GM08714 (cell line): ENCODE data around the gene DHRS7B.
A peak's percentile ranks its signal among the peaks of the same experiment; 100 is the strongest.
"Not testable (repeated sequence)": the region's sequence is repeated elsewhere in the genome, so short reads cannot be mapped to it uniquely, and the experiment has no call there.

Source experiments
- H3K4me3 ChIP-seq: fragments of 200-500 bp; sonication (Bioruptor generic); 2 replicates; pipeline ENCODE4 v1.5.1; 2014; ENCODE audit warnings: mild to moderate bottlenecking, low read length, inconsistent platforms
- ZNF274 ChIP-seq: IDR thresholded peaks from 2 replicates; pipeline ENCODE4 v1.6.1; 2012; ENCODE audit warnings: mild to moderate bottlenecking, low read depth, low read length

Gene DHRS7B

DNA sequence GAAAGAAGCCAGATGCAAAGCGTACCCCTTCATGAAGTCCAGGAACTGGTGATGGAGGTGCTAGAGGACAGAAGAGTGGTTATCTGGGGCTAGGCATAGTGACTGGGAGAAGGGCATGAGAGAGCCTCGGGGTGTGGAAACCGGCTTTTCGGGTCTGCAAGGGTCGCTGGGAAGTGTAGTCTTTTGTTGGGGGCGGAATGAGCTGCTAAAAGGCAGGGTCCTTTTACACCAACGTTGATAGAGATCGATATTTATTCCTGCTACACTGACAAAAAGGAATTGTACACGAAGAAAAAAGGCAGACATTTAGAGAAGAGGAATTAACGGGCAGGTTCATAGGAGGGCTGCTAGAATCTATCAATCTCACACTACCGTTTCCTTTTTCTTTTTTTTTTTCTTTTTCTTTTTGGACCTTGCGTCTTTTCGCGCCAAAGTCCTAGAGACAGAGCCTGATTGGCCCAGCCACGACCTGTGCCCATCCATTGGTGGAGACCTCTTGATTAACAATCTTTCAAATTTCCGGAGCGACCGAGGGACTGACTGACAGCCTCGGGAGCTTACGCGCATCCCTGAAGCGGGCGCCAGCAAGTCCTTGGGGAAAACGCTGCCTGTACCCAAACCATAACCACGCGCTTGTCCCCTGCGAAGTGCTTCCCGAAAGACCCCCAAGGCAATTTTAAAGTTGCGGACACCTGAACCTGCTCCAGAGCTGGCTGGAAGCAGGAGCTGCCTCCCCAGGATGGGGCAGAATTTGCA is 27.7 kb upstream of the DHRS7B start:
- TF ChIP-seq ZNF274: no peak
- peak overlapping the region; percentile 76 for H3K4me3 ChIP-seq

DNA sequence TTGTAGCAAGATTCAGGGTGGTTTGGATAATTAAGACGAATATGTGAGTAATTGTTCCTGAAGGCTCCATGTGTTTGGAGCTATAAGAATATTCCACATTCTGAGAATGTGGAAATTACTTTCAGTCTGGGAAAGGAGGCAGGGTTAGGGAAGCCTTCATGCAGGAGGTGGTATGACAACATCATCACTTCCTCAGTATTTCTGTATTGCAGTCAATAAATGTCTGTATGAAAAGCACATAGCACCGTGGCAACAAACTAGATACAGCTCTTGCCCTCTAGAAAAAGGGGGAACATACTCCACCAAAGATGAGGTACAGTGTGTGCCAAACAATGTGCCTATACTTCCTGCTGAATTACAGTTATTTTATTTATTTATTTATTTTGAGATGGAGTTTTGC is 26.1 kb upstream of the DHRS7B start:
- no peak overlapping the region for H3K4me3 ChIP-seq
- TF ChIP-seq ZNF274: no peak

DNA sequence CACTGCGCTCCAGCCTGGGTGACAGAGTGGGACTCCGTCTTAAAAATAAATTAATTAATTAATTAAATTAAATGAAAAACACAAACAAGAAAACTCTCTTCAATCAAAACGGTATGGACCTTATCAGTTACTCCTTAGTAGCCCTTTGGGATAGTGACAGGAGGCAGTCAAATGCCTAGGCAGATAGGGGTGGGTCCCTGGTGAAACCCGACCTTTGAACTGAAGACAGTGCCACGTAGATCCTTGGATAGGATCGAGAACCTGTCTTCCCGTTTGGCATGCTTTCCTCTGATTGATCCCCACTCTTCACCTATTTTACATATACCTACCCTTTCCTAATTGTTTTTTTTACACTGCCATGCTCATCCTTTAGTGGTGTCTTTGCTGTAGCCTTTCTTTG is 22.2 kb upstream of the DHRS7B start:
- H3K4me3 ChIP-seq: no peak overlapping the region
- TF ChIP-seq ZNF274: no peak

DNA sequence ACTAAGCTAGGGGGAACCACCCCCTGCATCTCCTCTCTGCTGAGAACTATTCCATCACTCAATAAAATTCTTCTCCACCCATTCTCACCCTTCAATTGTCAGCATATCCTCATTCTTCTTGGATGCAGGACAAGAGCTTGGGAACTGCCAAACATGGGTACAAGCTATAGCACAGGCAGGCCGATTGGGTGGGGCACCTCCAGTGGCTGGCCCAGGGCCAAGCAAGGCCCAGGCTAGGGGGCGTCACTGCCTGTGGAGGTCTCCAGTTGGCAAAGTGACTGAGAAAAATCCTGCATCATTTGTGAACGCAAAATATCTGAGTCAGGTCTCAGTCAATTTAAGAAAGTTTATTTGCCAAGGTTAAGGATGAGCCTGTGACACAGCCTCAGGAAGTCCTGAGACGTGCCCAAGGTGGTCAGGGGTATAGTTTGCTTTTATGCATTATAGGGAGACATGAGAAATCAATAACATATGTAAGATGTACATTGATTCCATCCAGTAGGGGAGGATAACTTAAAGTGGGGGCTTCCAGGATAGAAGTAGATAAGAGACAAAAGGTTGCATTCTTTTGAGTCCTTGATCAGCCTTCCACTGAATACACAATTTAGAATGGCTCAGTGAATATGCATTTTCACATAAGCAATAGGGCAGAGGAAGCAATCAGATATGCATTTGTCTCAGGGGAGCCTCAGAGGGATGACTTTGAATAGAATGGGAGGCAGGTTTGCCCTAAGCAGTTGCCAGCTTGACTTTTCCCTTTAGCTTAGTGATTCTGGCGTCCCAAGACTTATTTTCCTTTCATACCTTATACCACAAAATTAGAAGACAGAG is 21.5 kb upstream of the DHRS7B start:
- no peak for TF ChIP-seq ZNF274
- no peak overlapping the region for H3K4me3 ChIP-seq

DNA sequence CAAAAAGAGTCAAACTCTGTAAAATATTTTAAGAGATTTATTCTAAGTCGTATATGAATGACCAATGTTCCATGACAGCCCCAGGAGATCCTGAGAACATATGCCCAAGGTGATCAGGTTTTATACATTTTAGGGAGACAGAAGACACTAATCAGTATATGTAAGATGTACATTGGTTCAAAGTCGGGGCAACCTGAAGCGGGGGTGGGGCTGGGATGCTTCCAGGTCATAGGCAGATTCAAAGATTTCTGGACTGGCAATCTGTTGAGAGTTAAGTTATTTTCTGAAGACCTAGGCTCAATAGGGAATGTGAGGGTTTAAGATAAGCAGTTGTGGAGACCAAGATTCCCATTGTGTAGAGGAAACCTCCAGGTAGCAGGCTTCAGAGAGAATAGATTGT is 20.4 kb upstream of the DHRS7B start:
- no peak overlapping the region for H3K4me3 ChIP-seq
- TF ChIP-seq ZNF274: no peak

DNA sequence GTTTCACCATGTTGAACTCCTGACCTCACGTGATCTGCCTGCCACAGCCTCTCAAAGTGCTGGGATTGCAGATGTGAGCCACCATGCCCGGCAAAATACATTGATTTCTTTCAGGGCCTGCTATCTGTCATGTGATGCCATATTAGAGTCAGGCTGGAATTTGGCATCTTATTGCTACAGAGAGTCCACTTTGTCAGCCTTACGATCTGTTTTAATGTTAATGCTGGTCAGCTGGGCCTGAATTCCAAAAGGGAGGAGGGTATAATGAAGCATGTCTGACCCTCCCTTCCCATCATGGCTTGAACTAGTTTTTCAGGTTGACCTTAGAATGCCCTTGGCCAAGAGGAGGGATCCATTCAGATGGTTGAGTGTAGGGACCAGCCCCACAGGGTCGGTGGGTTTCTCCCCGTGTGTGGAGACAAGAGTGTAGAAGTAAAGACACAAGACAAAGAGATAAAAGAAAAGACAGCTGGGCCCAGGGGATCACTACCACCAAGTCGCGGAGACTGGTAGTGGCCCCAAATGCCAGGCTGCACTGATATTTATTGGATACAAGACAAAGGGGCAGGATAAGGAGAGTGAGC is 19.6 kb upstream of the DHRS7B start:
- not testable (repeated sequence) for H3K4me3 ChIP-seq

DNA sequence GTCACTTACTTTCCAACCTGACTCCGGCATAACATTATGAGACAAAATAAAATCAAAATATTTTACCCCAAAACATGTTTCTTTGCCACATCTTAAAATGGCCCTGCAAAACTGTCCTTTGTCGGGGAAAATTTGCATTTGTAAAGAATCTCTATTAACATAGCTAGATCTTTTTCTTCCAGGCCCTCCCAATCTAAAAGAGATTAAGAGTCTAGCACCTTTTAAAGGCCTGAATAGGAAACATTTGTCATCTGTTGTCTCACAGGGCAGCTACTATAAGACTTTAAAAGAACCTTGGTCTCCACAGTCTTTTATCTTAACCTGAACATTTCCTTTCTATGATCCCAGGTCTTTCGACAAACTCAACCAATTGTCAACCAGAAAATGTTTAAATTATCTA is 18.1 kb upstream of the DHRS7B start:
- no peak for TF ChIP-seq ZNF274
- H3K4me3 ChIP-seq: no peak overlapping the region

DNA sequence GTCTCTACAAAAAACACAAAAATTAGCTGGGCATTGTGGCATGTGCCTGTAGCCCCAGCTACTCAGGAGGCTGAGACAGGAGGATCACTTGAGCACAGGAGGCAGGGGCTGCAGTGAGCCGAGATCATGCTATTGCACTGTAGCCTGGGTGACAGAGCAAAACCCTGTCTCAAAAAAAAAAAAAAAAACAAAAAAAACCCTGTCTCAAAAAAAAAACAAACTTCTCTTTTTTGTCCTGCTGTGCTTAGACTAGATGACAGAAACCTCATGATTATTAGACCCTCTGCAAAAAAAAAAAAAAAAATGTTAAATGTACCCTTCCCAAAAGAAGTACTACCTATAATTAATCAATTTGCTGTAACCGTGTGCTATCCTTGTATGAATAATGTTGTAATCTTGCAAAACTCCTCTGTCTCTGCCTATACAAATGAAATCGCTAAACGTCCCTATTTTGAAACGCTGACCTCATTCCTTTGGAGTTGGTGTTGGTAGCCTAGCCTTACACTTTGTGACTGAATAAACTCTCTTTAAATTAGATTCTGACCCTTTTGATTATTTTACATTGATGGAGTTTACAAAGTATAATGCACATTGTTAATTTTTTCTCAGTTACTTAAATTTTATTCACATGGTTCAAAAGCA is 13.6 kb upstream of the DHRS7B start:
- H3K4me3 ChIP-seq: no peak overlapping the region
- no peak for TF ChIP-seq ZNF274

DNA sequence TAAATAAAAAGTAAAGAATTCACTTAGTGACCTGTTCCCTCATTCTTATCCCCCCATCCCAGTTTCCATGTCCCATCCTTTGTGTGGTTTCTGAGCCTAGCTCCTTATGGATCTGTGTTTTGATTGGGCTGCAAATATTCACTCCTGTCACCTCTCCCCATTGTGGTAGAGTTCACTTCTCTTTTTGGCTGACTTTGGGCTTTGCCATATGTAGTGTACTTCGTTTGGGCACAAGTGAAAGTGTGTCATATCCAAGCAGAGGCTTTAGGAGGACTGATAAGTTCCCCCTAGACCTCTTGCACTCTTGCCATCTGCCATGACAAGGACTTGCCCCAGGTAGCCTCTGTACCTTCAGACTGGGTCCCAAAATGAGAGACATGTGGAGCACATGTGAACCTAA is 13.0 kb upstream of the DHRS7B start:
- no peak for TF ChIP-seq ZNF274
- no peak overlapping the region for H3K4me3 ChIP-seq

DNA sequence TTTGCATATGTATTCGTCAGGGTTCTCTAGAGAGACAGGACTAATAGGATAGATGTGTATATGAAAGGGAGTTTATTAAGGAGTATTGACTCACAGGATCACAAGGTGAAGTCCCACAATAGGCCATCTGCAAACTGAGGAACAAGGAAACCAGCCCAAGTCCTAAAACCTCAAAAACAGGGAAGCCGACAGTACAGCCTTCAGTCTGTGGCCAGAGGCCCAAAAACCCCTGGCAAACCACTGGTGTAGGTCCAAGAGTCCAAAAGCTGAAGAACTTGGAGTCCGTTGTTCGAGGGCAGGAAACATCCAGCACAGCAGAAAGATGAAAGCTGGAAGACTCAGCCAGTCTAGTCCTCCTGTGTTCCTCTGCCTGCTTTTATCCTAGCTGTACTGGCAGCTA is 12.0 kb upstream of the DHRS7B start:
- not testable (repeated sequence) for H3K4me3 ChIP-seq

DNA sequence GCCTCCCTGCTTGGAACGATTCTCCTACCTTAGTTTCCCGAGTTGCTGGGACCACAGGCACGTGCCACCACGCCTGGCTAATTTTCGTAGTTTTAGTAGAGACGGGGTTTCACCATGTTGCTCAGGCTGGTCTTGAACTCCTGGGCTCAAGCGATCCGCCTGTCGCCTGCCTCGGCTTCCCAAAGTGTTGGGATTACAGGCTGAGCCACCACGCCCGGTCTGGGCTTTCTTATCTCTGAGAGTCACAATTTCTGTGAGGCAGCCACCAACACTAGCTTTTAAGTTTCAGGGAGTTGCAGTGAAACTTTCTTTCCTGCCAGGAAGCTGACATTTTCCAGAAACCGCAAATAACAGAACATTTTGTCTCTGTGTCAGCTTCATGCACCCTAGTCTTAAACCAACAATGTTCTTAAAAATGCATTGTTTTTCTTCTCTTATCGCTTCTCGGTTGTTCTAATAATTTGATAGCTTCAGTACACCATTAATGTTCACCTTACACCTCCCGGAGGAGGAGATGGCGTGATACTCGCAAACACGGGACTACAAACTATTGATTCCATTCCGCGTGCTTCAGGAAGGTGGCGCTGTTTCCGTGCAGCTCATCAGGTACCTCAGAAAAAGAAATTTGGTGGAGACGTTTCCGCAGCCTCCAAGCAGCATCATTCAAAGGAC is 7.4 kb upstream of the DHRS7B start:
- no peak overlapping the region for H3K4me3 ChIP-seq
- no peak for TF ChIP-seq ZNF274

DNA sequence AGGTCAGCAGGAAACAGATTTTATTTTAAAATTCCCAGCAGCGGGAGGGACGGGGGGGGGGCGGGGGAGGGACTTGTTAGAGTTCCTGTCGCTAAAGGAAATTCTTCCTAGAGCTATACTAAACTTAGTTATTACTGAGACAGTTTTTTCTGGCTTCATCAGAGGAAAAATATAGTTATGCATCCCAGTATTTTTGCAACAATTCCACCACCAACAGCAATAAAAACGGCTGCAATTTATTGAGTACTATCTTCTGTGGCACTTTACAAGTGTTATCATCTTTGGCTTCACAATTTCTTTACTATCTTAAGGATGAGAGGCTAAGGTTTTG is 6.9 kb upstream of the DHRS7B start:
- no peak for TF ChIP-seq ZNF274
- H3K4me3 ChIP-seq: no peak overlapping the region

DNA sequence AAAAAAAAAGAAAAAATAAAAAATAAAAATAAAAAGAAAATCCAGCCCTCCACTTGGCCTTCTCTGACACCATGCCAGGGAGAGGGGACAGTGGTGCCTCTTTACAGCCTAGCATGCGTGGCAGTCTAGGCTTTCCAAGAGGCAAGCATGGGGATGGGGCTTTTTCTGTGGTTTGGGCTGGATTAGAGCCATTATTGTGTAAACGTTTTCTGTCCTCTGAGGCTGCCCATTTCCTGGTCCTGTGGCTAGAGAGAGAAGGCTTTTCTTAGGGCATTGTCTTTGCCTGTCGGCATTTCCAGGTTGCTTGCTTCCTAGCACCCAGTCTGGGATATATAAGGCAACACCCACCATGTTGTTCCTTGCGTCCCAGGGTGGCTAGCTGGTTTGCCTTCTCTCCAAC is 2.7 kb upstream of the DHRS7B start:
- TF ChIP-seq ZNF274: no peak
- no peak overlapping the region for H3K4me3 ChIP-seq

DNA sequence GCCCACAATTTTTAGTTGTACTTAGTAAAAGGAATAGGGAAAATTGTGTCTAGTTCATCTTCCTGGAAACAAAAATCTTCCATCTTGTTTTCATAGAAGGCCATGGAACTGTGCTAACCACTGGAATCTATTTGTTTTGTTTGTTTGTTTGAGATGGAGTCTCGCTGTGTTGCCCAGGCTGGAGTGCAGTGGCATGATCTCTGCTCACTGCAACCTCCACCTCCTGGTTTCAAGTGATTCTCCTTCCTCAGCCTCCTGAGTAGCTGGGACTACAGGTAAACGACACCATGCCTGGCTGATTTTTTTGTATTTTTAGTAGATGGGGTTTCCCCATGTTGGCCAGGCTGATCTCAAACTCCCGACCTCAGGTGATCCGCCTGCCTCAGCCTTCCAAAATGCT is 2.2 kb upstream of the DHRS7B start:
- not testable (repeated sequence) for H3K4me3 ChIP-seq
